GM12864 (cell line): ENCODE data around the gene PCNX4.

ENCODE experiments used
- DNase-seq: peaks from one replicate; pipeline ENCODE4 v3.0.0-alpha.2; 2011; ENCODE audit warnings: low read depth
- H3K4me3 ChIP-seq: 2 replicates; pipeline ENCODE4 v1.5.1; 2011; ENCODE audit warnings: mild to moderate bottlenecking, low read depth, low read length, control low read depth
- TF ChIP-seq, protein P1 (sequence below): IDR thresholded peaks from 2 replicates; pipeline ENCODE4 v1.5.1; 2011; ENCODE audit warnings: low read depth, mild to moderate bottlenecking, moderate library complexity, low read length, control low read depth, inconsistent platforms; ENCODE audit errors: missing control alignments

PCNX4 gene

DNA sequence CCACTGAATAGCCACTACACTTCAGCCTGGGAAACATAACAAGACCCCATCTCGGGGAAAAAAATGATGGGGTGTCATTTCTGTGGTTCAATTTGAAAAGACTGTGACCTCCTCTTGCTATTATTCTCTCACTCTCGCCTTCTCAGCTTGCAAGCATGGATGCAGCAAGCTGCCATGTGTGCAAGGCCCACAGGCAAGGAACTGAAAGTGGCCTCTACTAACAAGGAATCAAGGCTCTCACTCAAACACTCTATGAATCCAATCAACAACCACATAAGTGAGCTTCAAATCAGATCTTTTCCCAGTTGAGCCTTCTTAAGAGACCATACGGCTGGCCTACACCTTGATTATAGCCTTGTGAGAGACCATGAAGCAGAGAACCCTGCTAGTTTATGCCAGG is 91.4 kb downstream of the PCNX4 start:
- no peak for DNase-seq
- TF ChIP-seq, protein P1, sequence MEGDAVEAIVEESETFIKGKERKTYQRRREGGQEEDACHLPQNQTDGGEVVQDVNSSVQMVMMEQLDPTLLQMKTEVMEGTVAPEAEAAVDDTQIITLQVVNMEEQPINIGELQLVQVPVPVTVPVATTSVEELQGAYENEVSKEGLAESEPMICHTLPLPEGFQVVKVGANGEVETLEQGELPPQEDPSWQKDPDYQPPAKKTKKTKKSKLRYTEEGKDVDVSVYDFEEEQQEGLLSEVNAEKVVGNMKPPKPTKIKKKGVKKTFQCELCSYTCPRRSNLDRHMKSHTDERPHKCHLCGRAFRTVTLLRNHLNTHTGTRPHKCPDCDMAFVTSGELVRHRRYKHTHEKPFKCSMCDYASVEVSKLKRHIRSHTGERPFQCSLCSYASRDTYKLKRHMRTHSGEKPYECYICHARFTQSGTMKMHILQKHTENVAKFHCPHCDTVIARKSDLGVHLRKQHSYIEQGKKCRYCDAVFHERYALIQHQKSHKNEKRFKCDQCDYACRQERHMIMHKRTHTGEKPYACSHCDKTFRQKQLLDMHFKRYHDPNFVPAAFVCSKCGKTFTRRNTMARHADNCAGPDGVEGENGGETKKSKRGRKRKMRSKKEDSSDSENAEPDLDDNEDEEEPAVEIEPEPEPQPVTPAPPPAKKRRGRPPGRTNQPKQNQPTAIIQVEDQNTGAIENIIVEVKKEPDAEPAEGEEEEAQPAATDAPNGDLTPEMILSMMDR, result no peak
- no peak overlapping the region for H3K4me3 ChIP-seq

DNA sequence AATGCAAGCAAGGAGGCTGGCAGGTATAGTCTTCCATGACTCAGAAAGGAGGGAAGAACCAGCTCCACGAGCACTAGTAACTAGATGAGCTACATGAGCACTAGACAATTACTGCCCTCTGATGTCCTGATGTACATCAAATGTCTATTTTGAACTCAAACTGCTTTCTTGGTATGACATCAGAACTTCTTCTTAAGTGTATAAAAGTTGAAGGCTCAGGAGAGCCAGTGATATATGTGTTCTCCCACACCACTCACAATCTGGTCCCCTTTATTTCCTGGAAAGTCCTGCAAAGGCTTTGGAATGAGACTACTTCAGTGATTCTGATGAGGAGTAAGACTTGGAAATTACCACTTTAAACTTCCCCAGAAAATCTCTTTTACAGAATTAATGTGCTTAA is 92.0 kb downstream of the PCNX4 start:
- peak overlapping the region; percentile 50; the same call in 1 of the 2 replicates for H3K4me3 ChIP-seq
- DNase-seq, result no peak
- TF ChIP-seq, protein P1, result no peak

DNA sequence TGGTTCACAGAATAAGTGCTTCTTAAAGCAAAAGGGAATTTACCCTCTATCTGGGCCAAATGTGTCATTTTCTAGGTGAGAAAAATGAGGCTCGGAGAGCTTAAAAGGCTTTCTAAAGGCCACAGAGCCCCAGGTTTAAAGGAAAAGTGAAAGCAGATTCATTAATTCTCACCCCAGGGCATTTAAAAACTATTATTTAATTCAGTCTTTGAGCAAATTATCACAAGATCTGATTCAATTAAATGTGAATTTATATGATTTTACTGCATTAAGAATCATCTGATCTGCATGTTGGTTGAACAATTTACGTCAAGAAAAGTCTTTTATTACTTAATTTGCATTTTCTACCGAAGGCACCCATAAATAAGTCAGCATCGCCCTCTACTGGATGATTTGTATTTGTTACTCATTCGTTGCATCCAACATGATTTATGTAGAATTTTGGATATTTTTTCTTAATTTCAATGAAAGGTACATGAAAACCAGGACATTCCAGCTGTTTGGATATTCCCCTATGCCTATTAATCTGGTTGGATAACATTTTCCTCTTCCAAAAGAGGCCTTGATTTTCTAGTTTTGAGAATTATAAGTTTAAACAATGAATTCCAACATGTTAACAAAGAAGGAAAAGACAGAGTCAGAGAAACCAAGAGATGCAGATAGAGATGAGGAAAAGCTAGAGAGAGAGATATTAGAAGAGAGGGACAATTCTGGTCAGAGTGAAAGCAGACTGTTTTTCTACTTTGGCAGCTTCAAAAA is 92.6 kb downstream of the PCNX4 start:
- TF ChIP-seq, protein P1, result peak; percentile 40
- peak overlapping the region; percentile 50 for H3K4me3 ChIP-seq
- no peak for DNase-seq

DNA sequence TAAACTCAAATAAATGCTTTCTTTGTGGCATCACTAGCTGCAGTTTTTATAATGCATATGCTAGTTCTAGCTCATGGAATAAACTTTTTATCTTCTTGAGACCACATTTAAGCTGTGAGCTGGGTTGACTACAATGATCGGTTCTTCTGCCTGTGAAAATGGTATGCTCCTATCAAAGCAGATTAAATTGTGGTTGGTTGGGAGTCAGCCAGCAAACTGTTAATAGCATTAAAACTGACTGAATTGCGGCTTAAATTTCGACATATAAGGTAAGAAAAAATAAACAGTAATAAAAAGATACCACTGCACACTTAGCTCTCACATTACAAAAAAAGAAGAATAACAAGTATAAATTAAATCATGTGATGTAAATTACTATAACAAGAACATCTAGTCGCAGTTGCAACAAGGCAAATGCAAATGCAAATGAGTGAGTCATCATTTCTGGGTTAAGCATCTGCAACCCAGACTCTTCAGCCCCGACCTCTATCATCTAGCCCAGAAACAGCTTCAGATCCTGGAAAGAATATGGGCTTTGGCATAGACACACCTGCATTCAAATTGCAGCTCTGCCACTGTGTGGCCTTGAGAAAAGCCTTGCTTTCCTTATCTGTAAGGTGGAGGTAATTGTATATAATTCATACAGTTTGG is 93.3 kb downstream of the PCNX4 start:
- TF ChIP-seq, protein P1, result no peak
- DNase-seq, result no peak
- no peak overlapping the region for H3K4me3 ChIP-seq

DNA sequence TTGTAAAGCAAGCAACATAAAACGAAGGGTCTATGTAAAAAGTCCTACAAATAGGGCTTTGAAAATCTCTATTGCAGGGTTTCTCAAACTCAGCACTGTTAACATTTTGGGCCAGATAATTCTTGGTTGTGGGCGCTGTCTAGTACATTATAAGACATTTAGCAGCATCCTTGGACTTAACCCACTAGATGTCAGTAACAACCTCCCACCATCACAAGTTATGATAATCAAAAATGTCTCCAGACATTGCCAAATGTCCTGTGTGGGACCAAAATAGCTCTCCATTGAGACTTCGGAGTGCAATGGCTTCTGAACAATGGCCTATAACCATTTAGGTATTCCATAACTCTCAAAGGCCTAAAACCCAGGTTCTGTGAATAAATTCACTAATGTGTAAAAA is 96.4 kb downstream of the PCNX4 start:
- no peak overlapping the region for H3K4me3 ChIP-seq
- TF ChIP-seq, protein P1, result peak; percentile 40
- no peak for DNase-seq

DNA sequence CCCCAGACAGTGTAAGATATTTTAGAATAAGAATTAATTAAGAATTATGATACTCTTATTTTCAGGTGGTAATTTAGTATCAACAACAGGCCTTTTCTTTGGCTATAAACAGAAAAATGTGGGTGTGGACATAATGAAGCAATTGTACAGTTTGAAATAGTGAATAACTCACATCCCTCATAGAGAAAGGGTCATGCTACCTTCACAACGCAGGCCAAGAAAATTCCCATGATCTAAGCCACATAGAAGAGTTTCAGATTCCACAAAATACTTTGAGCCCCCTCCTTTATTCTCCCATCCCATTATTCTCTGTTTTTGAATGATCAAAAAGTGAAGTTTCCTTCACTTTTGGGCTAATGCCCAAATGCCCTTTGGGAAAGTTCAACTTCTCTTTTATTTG is 97.0 kb downstream of the PCNX4 start:
- no peak overlapping the region for H3K4me3 ChIP-seq
- DNase-seq, result no peak
- TF ChIP-seq, protein P1, result no peak
